Measurements from ENCODE around the gene RCVRN. TPM values are rescaled to one million over a fixed set of nuclear protein-coding genes. Genes with fewer than 3 reads are reported as not detected.

RCVRN gene
- total RNA-seq, 1 experiment from 2014 or later = not detected

DNA sequence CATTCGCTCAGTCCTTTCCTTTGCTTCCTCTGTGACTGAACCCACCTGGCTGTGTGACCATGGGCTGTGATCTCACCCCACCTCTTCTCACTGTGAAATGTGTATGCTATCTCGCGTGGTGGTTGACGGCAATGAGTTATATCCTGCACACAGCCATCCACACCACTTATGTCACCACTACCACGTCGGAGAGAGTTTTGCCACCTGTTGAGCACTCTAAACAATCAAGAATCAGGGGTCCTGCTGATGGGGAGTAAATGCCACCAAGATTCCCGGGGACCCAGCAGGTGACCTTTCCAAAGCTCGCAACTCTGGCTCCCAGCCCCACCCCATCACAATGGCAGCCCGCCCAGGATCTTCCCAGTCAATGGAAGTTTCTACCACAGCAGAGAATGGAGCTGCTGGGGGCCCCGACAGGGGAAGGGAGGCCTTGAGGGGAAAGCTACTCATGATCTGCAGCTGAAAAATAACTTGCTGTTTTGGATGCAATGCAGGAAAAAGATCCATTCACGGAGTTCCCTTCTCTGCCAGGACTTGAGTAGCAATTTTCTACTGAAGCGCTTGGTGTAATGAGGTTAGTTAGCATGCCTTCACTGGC, 26.2 kb upstream of the RCVRN start:
- TF ChIP-seq EZH2 (IDR thresholded peaks at IDR 0.05; ENCODE audit: low read depth) (no peak), CTCF (conservative IDR thresholded peaks at IDR 0.05) (no peak)
- DNase-seq = no peak
- Histone ChIP-seq H3K9me3 (ENCODE audit: insufficient read depth, low read depth) (no peaks in the 10 kb centered on the region), H3K4me3 (no peak overlapping the region), H3K4me2 (no peak overlapping the region), H3K9me2 (ENCODE audit: insufficient read depth) (no peaks in the 10 kb centered on the region), H3F3A (ENCODE audit: insufficient read depth, low read depth) (no peaks in the 10 kb centered on the region), H4K20me1 (ENCODE audit: insufficient read depth) (no peaks in the 10 kb centered on the region), H3K27ac (no peak overlapping the region), H3K4me1 (replicated peaks; ENCODE audit: insufficient read depth) (no peaks in the 10 kb centered on the region), H3K79me2 (ENCODE audit: low read depth) (no peaks in the 10 kb centered on the region), H2AFZ (no peak overlapping the region), H3K27me3 (ENCODE audit: insufficient read depth, low read depth) (peaks cover 42% of the 10 kb centered on the region), H3K36me3 (ENCODE audit: low read depth) (no peaks in the 10 kb centered on the region)
- ChIA-PET CTCF (interaction anchor here (0.7 to 1.2 kb wide), 3 partner anchors 42 to 832 kb away, joined by 3 read pairs; no protein-coding TSS in a partner anchor), POLR2A (ENCODE audit: unreplicated experiment) (no interaction called here)
- intact Hi-C loops (cut with micrococcal nuclease; ENCODE audit: unreplicated experiment) = no loop called here
- BruUV-seq (replicated peaks) = no TSS peak

- Histone ChIP-seq H3K9me3 (ENCODE audit: insufficient read depth, low read depth) (no peaks in the 10 kb centered on the region), H3K9me2 (ENCODE audit: insufficient read depth) (no peaks in the 10 kb centered on the region), H3K4me2 (no peak overlapping the region), H3K4me1 (replicated peaks; ENCODE audit: insufficient read depth) (no peaks in the 10 kb centered on the region), H3F3A (ENCODE audit: insufficient read depth, low read depth) (no peaks in the 10 kb centered on the region), H3K27ac (no peak overlapping the region), H3K79me2 (ENCODE audit: low read depth) (no peaks in the 10 kb centered on the region), H3K27me3 (ENCODE audit: insufficient read depth, low read depth) (peaks cover 32% of the 10 kb centered on the region), H3K36me3 (ENCODE audit: low read depth) (no peaks in the 10 kb centered on the region), H3K4me3 (no peak overlapping the region), H2AFZ (no peak overlapping the region), H4K20me1 (ENCODE audit: insufficient read depth) (no peaks in the 10 kb centered on the region)
- BruUV-seq (replicated peaks) = no TSS peak
- TF ChIP-seq EZH2 (IDR thresholded peaks at IDR 0.05; ENCODE audit: low read depth) = no peak
- no peak for TF ChIP-seq CTCF (conservative IDR thresholded peaks at IDR 0.05)
- ChIA-PET POLR2A (ENCODE audit: unreplicated experiment) (no interaction called here), CTCF (interaction anchor here (1.2 kb wide), 1 partner anchor 40 kb away, joined by 3 read pairs; no protein-coding TSS in a partner anchor)
- intact Hi-C loops (cut with micrococcal nuclease; ENCODE audit: unreplicated experiment) = loop anchor here (1.0 to 10.0 kb wide), 3 partner anchors 128 to 285 kb away; partner anchors contain the start of gene USP43
- no peak for DNase-seq
Measured at GRCh38 chr17:9929871-9930270, 24.8 kb upstream of the RCVRN start.

GRCh38 chr17:9928601-9929333, 23.7 kb upstream of the RCVRN start:
- no TSS peak for BruUV-seq (replicated peaks)
- no peaks in the 10 kb centered on the region for H4K20me1 ChIP-seq (ENCODE audit: insufficient read depth)
- H3K4me3 ChIP-seq = no peak overlapping the region
- no peak overlapping the region for H3K27ac ChIP-seq
- H2AFZ ChIP-seq = no peak overlapping the region
- H3K9me3 ChIP-seq (ENCODE audit: insufficient read depth, low read depth) = no peaks in the 10 kb centered on the region
- ChIA-PET CTCF (interaction anchor here (0.6 to 1.2 kb wide), 11 partner anchors 20 to 353 kb away, joined by 3 to 9 read pairs (median 4); partner anchors contain the start of genes CFAP52 and RCVRN), POLR2A (ENCODE audit: unreplicated experiment) (interaction anchor here (0.6 to 0.7 kb wide), 3 partner anchors 16 to 1545 kb away, joined by 3 to 7 read pairs (median 6); no protein-coding TSS in a partner anchor)
- H3F3A ChIP-seq (ENCODE audit: insufficient read depth, low read depth) = no peaks in the 10 kb centered on the region
- no peaks in the 10 kb centered on the region for H3K36me3 ChIP-seq (ENCODE audit: low read depth)
- TF ChIP-seq EZH2 (IDR thresholded peaks at IDR 0.05; ENCODE audit: low read depth) (no peak), CTCF (conservative IDR thresholded peaks at IDR 0.05) (peak; percentile 74)
- H3K4me2 ChIP-seq = peak overlapping the region; percentile 56
- DNase-seq = peak; percentile 61 to 74
- H3K9me2 ChIP-seq (ENCODE audit: insufficient read depth) = no peaks in the 10 kb centered on the region
- H3K4me1 ChIP-seq (replicated peaks; ENCODE audit: insufficient read depth) = 0 out of 2 replicates have a peak, but pooled peaks cover 3% of the 10 kb centered on the region
- intact Hi-C loops (cut with micrococcal nuclease; ENCODE audit: unreplicated experiment) = loop anchor here (1.0 to 10.0 kb wide), 5 partner anchors 126 to 351 kb away; partner anchors contain the start of gene USP43
- H3K79me2 ChIP-seq (ENCODE audit: low read depth) = no peaks in the 10 kb centered on the region
- peaks cover 30% of the 10 kb centered on the region for H3K27me3 ChIP-seq (ENCODE audit: insufficient read depth, low read depth)
